GM12878 (cell line): Measurements from ENCODE around the gene CNTN2. TPM values are rescaled to one million over a fixed set of nuclear protein-coding genes. Genes with fewer than 3 reads are reported as not detected.

Experiments
- ATAC-seq: fragments of 200-7000 bp; cut with Tn5 transposase; 3 replicates; pipeline ENCODE4 v1.9.1; 2020; ENCODE audit warnings: mild to moderate bottlenecking, moderate library complexity
- BruUV-seq: library from RNA; stranded (reverse); fragments of 400-500 nt; replicated peaks from 2 replicates; lab custom pipeline; 2021; lab: Mats Ljungman, UMichigan
- CTCF ChIA-PET: fragments of 300-600 bp; sonication (Branson Sonifier 250); formaldehyde crosslinking; extraction: SDS; loops from one replicate; lab custom pipeline; 2021; ENCODE audit warnings: inconsistent platforms; lab: Yijun Ruan, JAX
- POLR2A ChIA-PET: fragments of 350-600 bp; formaldehyde crosslinking; extraction: SDS; loops from one replicate; lab custom pipeline; 2021; ENCODE audit warnings: inconsistent platforms; lab: Charles Lee
- RAD21 ChIA-PET: fragments of 300-600 bp; sonication (Branson Sonifier 250); formaldehyde crosslinking; loops from one replicate; lab custom pipeline; 2023; ENCODE audit warnings: antibody characterized with exemption; ENCODE audit not compliant: unreplicated experiment; lab: Charles Lee
- SMC1A ChIA-PET: fragments of 300-600 bp; sonication (Branson Sonifier 250); formaldehyde crosslinking; loops from one replicate; lab custom pipeline; 2023; ENCODE audit not compliant: unreplicated experiment, uncharacterized antibody; lab: Charles Lee
- DNase-seq: peaks from one replicate; pipeline ENCODE4 v3.0.0-alpha.2; 2011; ENCODE audit warnings: low read depth, low spot score
- FAIRE-seq: peaks from 3 replicates; lab custom pipeline; 2011; peaks lifted over from hg19 to GRCh38; lab: Jason Lieb, UNC
- H2AFZ ChIP-seq: 2 replicates; pipeline ENCODE4 v1.6.0; 2011; ENCODE audit warnings: low read depth, low read length, control low read depth; ENCODE audit not compliant: control insufficient read depth
- H3K27ac ChIP-seq: 2 replicates; pipeline ENCODE4 v1.5.1; 2011; ENCODE audit warnings: control low read depth; ENCODE audit not compliant: control insufficient read depth, insufficient read depth
- H3K27me3 ChIP-seq, 2 experiments: replicated peaks in 1 of 2; 2 replicates each; pipeline versions ENCODE4 v1.6.0 to v1.6.1; 2011; ENCODE audit warnings: low read length in 1 of 2; ENCODE audit not compliant: control insufficient read depth in 2 of 2, insufficient read depth in 2 of 2
- H3K36me3 ChIP-seq, 2 experiments: 2 replicates each; pipeline ENCODE4 v1.5.1; 2011; ENCODE audit warnings: low read length in 1 of 2; ENCODE audit not compliant: control insufficient read depth in 2 of 2, insufficient read depth in 2 of 2
- H3K4me1 ChIP-seq: 2 replicates; pipeline ENCODE4 v1.6.1; 2011; ENCODE audit warnings: mild to moderate bottlenecking, low read length, moderate library complexity, mixed read lengths; ENCODE audit not compliant: control insufficient read depth, insufficient read depth
- H3K4me2 ChIP-seq: 2 replicates; pipeline ENCODE4 v1.6.0; 2011; ENCODE audit warnings: control low read depth; ENCODE audit not compliant: control insufficient read depth, insufficient read depth
- H3K4me3 ChIP-seq: fragments of 200-600 bp; sonication (generic); 2 replicates; pipeline ENCODE4 v1.5.1; 2016
- H3K79me2 ChIP-seq: 2 replicates; pipeline ENCODE4 v1.6.0; 2011; ENCODE audit warnings: low read length; ENCODE audit not compliant: control insufficient read depth, insufficient read depth
- H3K9ac ChIP-seq: 2 replicates; pipeline ENCODE4 v1.8.0; 2011; ENCODE audit warnings: low read length, control low read depth, mixed read lengths; ENCODE audit not compliant: control insufficient read depth, insufficient read depth
- H3K9me3 ChIP-seq: replicated peaks from 3 replicates; pipeline ENCODE4 v1.5.1; 2011; ENCODE audit warnings: mild to moderate bottlenecking, low read length; ENCODE audit not compliant: control insufficient read depth, insufficient read depth
- H4K20me1 ChIP-seq: 2 replicates; pipeline ENCODE4 v1.6.0; 2011; ENCODE audit not compliant: control insufficient read depth, insufficient read depth
- BHLHE40 ChIP-seq, 2 experiments: fragments of 450-650 bp in 1 of 2; IDR thresholded peaks; 2 replicates each; pipeline ENCODE4 v1.6.1; 2011 to 2017; ENCODE audit warnings: low read depth in 2 of 2, borderline replicate concordance in 1 of 2, improper control_type of control experiment in 1 of 2, low read length in 1 of 2, mild to moderate bottlenecking in 1 of 2
- EZH2 ChIP-seq: IDR thresholded peaks from 2 replicates; pipeline ENCODE4 v1.6.1; 2012; ENCODE audit warnings: low read depth, mild to moderate bottlenecking, control low read depth, inconsistent platforms, low read length, borderline replicate concordance; ENCODE audit not compliant: control insufficient read depth
- SMAD1 ChIP-seq: fragments of 450-650 bp; IDR thresholded peaks from 2 replicates; pipeline ENCODE4 v1.6.1; 2018; ENCODE audit warnings: mild to moderate bottlenecking, low read depth; ENCODE audit not compliant: partially characterized antibody
- SREBF1 ChIP-seq: IDR thresholded peaks from 2 replicates; pipeline ENCODE4 v1.6.1; 2012; ENCODE audit warnings: mild to moderate bottlenecking, low read length
- STAT1 ChIP-seq: fragments of 450-650 bp; conservative IDR thresholded peaks from 2 replicates; pipeline ENCODE4 v1.6.1; 2014; ENCODE audit warnings: antibody characterized with exemption, mild to moderate bottlenecking
- WGBS: methylation state at CpG from one replicate; pipeline ENCODE4 v1.1.6; 2016; ENCODE audit warnings: low lambda C conversion rate; ENCODE audit not compliant: insufficient replicate concordance, insufficient coverage; ENCODE audit errors: missing lambda C conversion rate; 5-methylcytosine and 5-hydroxymethylcytosine counted together
- in situ Hi-C: fragments of 300-500 bp; cut with MboI; formaldehyde crosslinking; loops from 9 replicates; pipeline ENCODE4 v1.14.3; 2018; ENCODE audit warnings: mixed read lengths
- intact Hi-C: fragments of 100-400 bp; cut with micrococcal nuclease; formaldehyde crosslinking; loops from one replicate; pipeline ENCODE4 v1.14.2; 2022; ENCODE audit not compliant: unreplicated experiment
- polyA plus RNA-seq, 11 experiments: library from polyadenylated mRNA; depleted of rRNA in 4 of 11; unstranded in 6 of 11; stranded (reverse) in 5 of 11; fragments of >200 nt; fragmentation: Nextera tagmentation in 4 of 11; fragmentation: Illumina TruSeq in 1 of 11; extraction: Ambion mirVana in 4 of 11; extraction: Trizol in 1 of 11; gene quantifications; 1 replicate in 1 of 11; 2 replicates in 10 of 11; pipeline versions ENCODE4 v1.2.1 to v1.2.3, GENCODE V29; 2011 to 2016; ENCODE audit warnings: inconsistent platforms in 2 of 11, missing spikeins in 2 of 11, low read depth in 1 of 11
- total RNA-seq, 4 experiments: library from RNA; depleted of rRNA in 3 of 4; stranded (reverse); fragments of >200 nt in 3 of 4; fragmentation: Illumina TruSeq in 1 of 4; extraction: Trizol in 1 of 4; gene quantifications; 2 replicates each; pipeline versions ENCODE4 v1.2.1 to v1.2.3, GENCODE V29; 2013 to 2021
- TF ChIP-seq, protein P1 (sequence below): fragments of 450-650 bp; IDR thresholded peaks from 2 replicates; pipeline ENCODE4 v1.6.1; 2017; ENCODE audit warnings: mild to moderate bottlenecking

CNTN2 gene
- total and polyA plus RNA-seq, 10 of the 15 experiments (the other 5 are each of a cell fraction or from before 2014, with no cell fraction given) = 0.03 TPM; not detected in 9

DNA sequence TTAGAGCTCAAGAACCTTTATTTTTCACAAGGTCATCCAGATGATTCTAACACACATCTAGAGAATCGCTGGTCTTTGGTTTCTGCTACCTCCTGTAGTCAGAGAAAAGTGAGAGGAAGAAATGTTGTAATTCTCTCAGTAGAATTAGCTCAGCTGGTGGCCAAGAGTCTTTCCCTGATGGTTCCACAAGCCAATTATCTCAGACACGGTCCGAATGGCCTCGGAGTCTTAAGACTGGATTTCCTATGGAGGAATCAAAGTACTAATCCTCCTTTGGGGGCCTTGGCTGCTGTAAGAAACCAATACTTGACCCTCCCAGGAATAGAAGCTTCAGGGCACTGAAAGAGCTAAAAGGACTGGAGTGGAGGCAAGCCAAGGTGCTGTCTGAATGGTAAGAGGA lies 39.4 kb downstream of the CNTN2 start (continued):
- no peak for TF ChIP-seq SMAD1
- TF ChIP-seq EZH2 = no peak

DNA sequence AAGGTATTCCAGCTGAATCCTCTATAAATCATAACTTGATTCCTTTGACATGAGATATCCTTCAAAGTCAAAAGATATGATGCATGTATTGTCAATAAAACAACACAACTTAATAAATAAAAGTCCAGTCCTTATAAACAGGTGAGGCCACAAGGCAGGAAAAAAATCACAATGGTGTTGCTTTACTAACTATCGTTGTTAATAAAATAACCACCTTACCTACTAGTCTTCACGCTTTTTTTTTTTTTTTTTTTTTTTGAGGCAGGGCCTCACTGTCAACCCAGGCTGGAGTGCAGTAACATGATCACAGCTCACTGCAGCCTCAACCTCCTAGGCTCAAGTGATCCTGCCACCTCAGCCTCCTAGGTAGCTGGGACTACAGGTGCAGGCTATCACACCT lies 41.3 kb downstream of the CNTN2 start, which contains the start of gene TMEM81:
TSS of gene TMEM81 (minus strand) at position 101 of the 400 bp plus-strand sequence. CDS start 140 bp downstream, outside the sequence.
- H2AFZ ChIP-seq = no peak within 1 kb of the TSS

More for the DNA sequence above, 41.3 kb downstream of the CNTN2 start, which contains the start of gene TMEM81:
- no peak for DNase-seq
- intact Hi-C loops = no loop called here
- no peaks in the 10 kb centered on the region for H3K79me2 ChIP-seq
- no peak within 1 kb of the TSS for H3K9ac ChIP-seq
- ATAC-seq = no peak
- WGBS = 100% methylated on average over 2 of the region's 2 CpGs
- no peak within 1 kb of the TSS for H3K4me3 ChIP-seq
- RAD21 ChIA-PET = no interaction called here
- TF ChIP-seq, protein P1, sequence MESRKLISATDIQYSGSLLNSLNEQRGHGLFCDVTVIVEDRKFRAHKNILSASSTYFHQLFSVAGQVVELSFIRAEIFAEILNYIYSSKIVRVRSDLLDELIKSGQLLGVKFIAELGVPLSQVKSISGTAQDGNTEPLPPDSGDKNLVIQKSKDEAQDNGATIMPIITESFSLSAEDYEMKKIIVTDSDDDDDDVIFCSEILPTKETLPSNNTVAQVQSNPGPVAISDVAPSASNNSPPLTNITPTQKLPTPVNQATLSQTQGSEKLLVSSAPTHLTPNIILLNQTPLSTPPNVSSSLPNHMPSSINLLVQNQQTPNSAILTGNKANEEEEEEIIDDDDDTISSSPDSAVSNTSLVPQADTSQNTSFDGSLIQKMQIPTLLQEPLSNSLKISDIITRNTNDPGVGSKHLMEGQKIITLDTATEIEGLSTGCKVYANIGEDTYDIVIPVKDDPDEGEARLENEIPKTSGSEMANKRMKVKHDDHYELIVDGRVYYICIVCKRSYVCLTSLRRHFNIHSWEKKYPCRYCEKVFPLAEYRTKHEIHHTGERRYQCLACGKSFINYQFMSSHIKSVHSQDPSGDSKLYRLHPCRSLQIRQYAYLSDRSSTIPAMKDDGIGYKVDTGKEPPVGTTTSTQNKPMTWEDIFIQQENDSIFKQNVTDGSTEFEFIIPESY = no peak
- no peak for TF ChIP-seq STAT1
- no peak for TF ChIP-seq BHLHE40 (IDR thresholded peaks at IDR 0.05; ENCODE audit: borderline replicate concordance in 1 of 2, low read depth in 2 of 2, low read length in 1 of 2)
- TF ChIP-seq SREBF1 = no peak
- H3K27me3 ChIP-seq = no peaks in the 10 kb centered on the region
- H4K20me1 ChIP-seq = no peaks in the 10 kb centered on the region
- SMC1A ChIA-PET = no interaction called here
- no peak within 1 kb of the TSS for H3K27ac ChIP-seq
- no peak for FAIRE-seq
- H3K4me2 ChIP-seq = no peak within 1 kb of the TSS
- peaks cover 2 to 5% of the 10 kb centered on the region in 2 experiments; a peak in 3 of 4 replicates for H3K36me3 ChIP-seq
- no peaks in the 10 kb centered on the region for H3K4me1 ChIP-seq
- no peaks in the 10 kb centered on the region for H3K9me3 ChIP-seq
- CTCF ChIA-PET = interaction anchor here (1.4 kb wide), 1 partner anchor 57 kb away, joined by 4 read pairs; no protein-coding TSS in a partner anchor
- POLR2A ChIA-PET = no interaction called here
- BruUV-seq = no TSS peak
- in situ Hi-C loops = no loop called here
